Upper lobe of left lung (tissue), 6 donors: ENCODE data around the gene JMJD1C. TPM values are rescaled to one million over a fixed set of nuclear protein-coding genes. Genes with fewer than 3 reads are reported as not detected.

Experiments
- ATAC-seq, 2 donors: fragments of 200-7000 bp; cut with Tn5 transposase; one replicate each; pipeline ENCODE4 v1.9.1; 2022; ENCODE audit warnings: mild to moderate bottlenecking in 2 of 2, moderate library complexity in 2 of 2; ENCODE audit not compliant: low FRiP score in 2 of 2
- DNase-seq, 2 donors: peaks; one replicate each; pipeline ENCODE4 v3.0.0-alpha.2; 2019 to 2020
- H3K27ac ChIP-seq, 4 donors: fragments of 200-600 bp; sonication (generic); one replicate each; pipeline ENCODE4 v1.5.1; 2016 to 2019
- H3K27me3 ChIP-seq, 4 donors: fragments of 200-600 bp; sonication (generic); one replicate each; pipeline ENCODE4 v1.5.1; 2017 to 2019
- H3K36me3 ChIP-seq, 4 donors: fragments of 200-600 bp; sonication (generic); one replicate each; pipeline ENCODE4 v1.5.1; 2016 to 2019
- H3K4me1 ChIP-seq, 4 donors: fragments of 200-600 bp; sonication (generic); one replicate each; pipeline ENCODE4 v1.5.1; 2018 to 2019
- H3K4me3 ChIP-seq, 4 donors: fragments of 200-600 bp; sonication (generic); one replicate each; pipeline ENCODE4 v1.5.1; 2017 to 2019; ENCODE audit warnings: mild to moderate bottlenecking in 2 of 4, moderate library complexity in 1 of 4
- H3K9me3 ChIP-seq, 4 donors: fragments of 200-600 bp; sonication (generic); one replicate each; pipeline ENCODE4 v1.5.1; 2018 to 2019
- CTCF ChIP-seq, 6 experiments: fragments of 450-650 bp in 4 of 6; fragments of 200-600 bp in 2 of 6; sonication (generic) in 2 of 6; IDR thresholded peaks; one replicate each; pipeline ENCODE4 v1.5.1; 2016 to 2019; ENCODE audit warnings: antibody characterized with exemption in 6 of 6
- EP300 ChIP-seq, 4 donors: sonication (generic); formaldehyde crosslinking; IDR thresholded peaks; one replicate each; pipeline ENCODE4 v1.5.1; 2017; ENCODE audit warnings: antibody characterized with exemption in 4 of 4, control low read depth in 2 of 4
- POLR2A ChIP-seq, 4 donors: fragments of 450-650 bp; IDR thresholded peaks; one replicate each; pipeline ENCODE4 v1.5.1; 2016 to 2017; ENCODE audit warnings: antibody characterized with exemption in 4 of 4, mild to moderate bottlenecking in 2 of 4
- POLR2AphosphoS5 ChIP-seq, 2 donors: sonication (generic); formaldehyde crosslinking; IDR thresholded peaks; one replicate each; pipeline ENCODE4 v1.5.1; 2017; ENCODE audit warnings: antibody characterized with exemption in 2 of 2
- WGBS, 2 donors: methylation state at CpG; one replicate each; pipeline ENCODE4 v1.1.5; 2017 to 2018; 5-methylcytosine and 5-hydroxymethylcytosine counted together
- total RNA-seq, 6 donors: library from RNA; depleted of rRNA in 4 of 6; stranded (reverse); fragments of >200 nt in 4 of 6; gene quantifications; one replicate each; pipeline versions ENCODE4 v1.1.0 to v1.2.1, GENCODE V29; 2016 to 2021
- donor health status: DM: no; HTN: no; CAD: no; lungs with moderate emphysema.
- donor health status: DM: no; HTN: yes; CAD: no; lungs with severe emphysema.

JMJD1C gene
- total RNA-seq, 6 donors from 2014 or later, result 80.2 to 130 (median 94.2) TPM

DNA sequence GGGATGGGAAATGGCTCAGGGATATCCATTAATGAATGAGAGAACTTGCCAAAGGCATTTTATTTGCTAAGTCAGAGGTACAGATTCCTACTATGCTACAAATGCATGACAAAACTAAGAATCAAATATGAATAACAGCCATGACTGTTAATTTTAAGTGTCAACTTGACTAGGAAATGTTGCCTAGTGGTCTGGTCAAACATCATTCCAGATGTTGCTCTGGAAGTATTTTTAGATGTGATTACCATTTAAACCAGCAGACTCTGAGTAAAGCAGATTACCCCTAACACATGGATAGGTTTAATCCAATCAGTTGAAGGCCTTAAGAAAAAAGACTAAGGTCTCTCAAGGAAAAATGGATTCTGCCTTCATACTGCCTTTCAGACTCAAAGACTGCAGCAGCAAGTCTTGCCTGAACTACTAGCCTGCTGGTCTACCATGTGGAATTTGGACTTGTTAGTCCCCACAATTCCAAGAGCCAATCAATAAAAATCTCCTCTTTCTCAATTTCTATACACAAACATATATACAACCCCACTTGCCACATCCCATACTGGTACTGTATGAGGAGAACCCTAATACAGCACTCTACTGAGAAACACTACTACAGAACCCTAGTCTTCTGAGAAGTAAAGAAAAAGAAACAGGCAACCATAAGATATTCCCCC is 213.5 kb downstream of the JMJD1C start:
- TF ChIP-seq POLR2AphosphoS5 (IDR thresholded peaks at IDR 0.05) (no peak), EP300 (IDR thresholded peaks at IDR 0.05) (no peak), CTCF (IDR thresholded peaks at IDR 0.05) (no peak), POLR2A (IDR thresholded peaks at IDR 0.05) (no peak)
- no peak for ATAC-seq
- Histone ChIP-seq H3K4me3 (no peak overlapping the region), H3K4me1 (peaks cover 14 to 29% (median 26%) of the 10 kb centered on the region in 4 donors), H3K27ac (no peak overlapping the region), H3K9me3 (no peaks in the 10 kb centered on the region), H3K36me3 (no peaks in the 10 kb centered on the region), H3K27me3 (no peaks in the 10 kb centered on the region)
- no peak for DNase-seq

DNA sequence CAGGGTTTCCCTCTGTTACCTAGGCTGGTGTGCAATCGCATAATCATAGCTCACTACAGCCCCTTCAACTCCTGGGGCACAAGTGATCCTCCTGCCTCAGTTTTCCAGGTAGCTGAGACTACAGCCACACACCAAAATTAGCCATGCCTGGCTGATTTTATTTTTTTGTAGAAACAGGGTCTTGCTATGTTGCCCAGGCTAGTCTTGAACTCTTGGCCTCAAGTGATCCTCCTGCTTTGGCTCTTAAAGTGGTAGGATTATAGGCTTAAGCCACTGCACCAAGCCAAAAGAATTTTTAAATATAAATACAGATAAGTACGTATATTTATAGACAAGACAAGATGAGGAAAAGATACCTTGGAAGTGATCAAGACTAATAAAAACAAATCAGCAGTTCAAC is 215.7 kb downstream of the JMJD1C start:
- WGBS, 2 donors, result 81 to 84% methylated on average over 2 of the region's 2 CpGs
- ATAC-seq (no peak), DNase-seq (no peak)
- H3K4me1 ChIP-seq, result peaks cover 3 to 9% (median 9%) of the 10 kb centered on the region in 4 donors
- H3K9me3 ChIP-seq, result no peaks in the 10 kb centered on the region
- TF ChIP-seq EP300 (IDR thresholded peaks at IDR 0.05), result no peak
- TF ChIP-seq POLR2A (IDR thresholded peaks at IDR 0.05), result no peak
- no peak for TF ChIP-seq POLR2AphosphoS5 (IDR thresholded peaks at IDR 0.05)
- no peak for TF ChIP-seq CTCF (IDR thresholded peaks at IDR 0.05)
- H3K4me3 ChIP-seq, result no peak overlapping the region
- H3K36me3 ChIP-seq, result no peaks in the 10 kb centered on the region
- H3K27ac ChIP-seq, result no peak overlapping the region
- no peaks in the 10 kb centered on the region for H3K27me3 ChIP-seq

DNA sequence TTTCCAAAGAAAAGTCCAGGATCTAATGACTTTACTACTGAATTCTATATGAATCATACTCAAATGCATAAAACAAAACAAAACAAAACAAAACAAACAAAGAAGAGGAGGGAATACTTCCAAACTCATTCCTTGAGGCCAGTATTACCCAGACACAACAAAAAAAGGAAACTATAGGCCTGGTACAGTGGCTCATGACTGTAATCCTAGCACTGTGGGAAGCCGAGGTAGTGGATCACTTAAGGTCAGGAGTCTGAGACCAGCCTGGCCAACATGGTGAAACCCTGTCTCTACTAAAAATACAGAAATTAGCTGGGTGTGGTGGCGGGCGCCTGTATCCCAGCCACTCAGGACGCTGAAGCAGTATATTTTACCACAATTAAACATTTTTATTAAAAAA is 218.0 kb downstream of the JMJD1C start:
- Histone ChIP-seq H3K4me1 (peaks cover 9 to 22% (median 18%) of the 10 kb centered on the region in 4 donors), H3K27me3 (no peaks in the 10 kb centered on the region), H3K9me3 (no peaks in the 10 kb centered on the region), H3K27ac (no peak overlapping the region), H3K4me3 (no peak overlapping the region), H3K36me3 (no peaks in the 10 kb centered on the region)
- ATAC-seq (no peak), DNase-seq (no peak)
- WGBS, 2 donors, result 87 to 88% methylated on average over 4 of the region's 4 CpGs
- no peak for TF ChIP-seq POLR2A (IDR thresholded peaks at IDR 0.05)
- TF ChIP-seq CTCF (IDR thresholded peaks at IDR 0.05), result no peak
- no peak for TF ChIP-seq POLR2AphosphoS5 (IDR thresholded peaks at IDR 0.05)

GRCh38 chr10:63246356-63246755 is 219.4 kb downstream of the JMJD1C start:
- Histone ChIP-seq H3K9me3 (no peaks in the 10 kb centered on the region), H3K27me3 (no peaks in the 10 kb centered on the region), H3K4me1 (peaks cover 21 to 32% (median 31%) of the 10 kb centered on the region in 4 donors), H3K4me3 (no peak overlapping the region), H3K36me3 (no peaks in the 10 kb centered on the region), H3K27ac (no peak overlapping the region)
- DNase-seq (no peak), ATAC-seq (no peak)
- no peak for TF ChIP-seq EP300 (IDR thresholded peaks at IDR 0.05)
- TF ChIP-seq POLR2A (IDR thresholded peaks at IDR 0.05), result no peak
- no peak for TF ChIP-seq CTCF (IDR thresholded peaks at IDR 0.05)
- no peak for TF ChIP-seq POLR2AphosphoS5 (IDR thresholded peaks at IDR 0.05)
- 95 to 99% methylated on average over 3 of the region's 3 CpGs for WGBS, 2 donors

- WGBS, 2 donors, result 26 to 36% methylated on average over 2 of the region's 2 CpGs
- DNase-seq (no peak), ATAC-seq (no peak)
- Histone ChIP-seq H3K4me1 (peaks cover 30 to 52% (median 42%) of the 10 kb centered on the region in 4 donors), H3K27me3 (no peaks in the 10 kb centered on the region), H3K9me3 (no peaks in the 10 kb centered on the region), H3K36me3 (no peaks in the 10 kb centered on the region), H3K27ac (peak overlapping the region in 3 of 4 donors; percentile 2 to 67 (median 42)), H3K4me3 (no peak overlapping the region)
- TF ChIP-seq EP300 (IDR thresholded peaks at IDR 0.05) (no peak), CTCF (IDR thresholded peaks at IDR 0.05) (no peak), POLR2AphosphoS5 (IDR thresholded peaks at IDR 0.05) (no peak), POLR2A (IDR thresholded peaks at IDR 0.05) (no peak)
These were observed 223.9 kb downstream of the JMJD1C start for GRCh38 chr10:63241841-63242281.
